ENCODE results near the gene OR2B2.

GRCh38 chr6:27879837-27880236 is 32.4 kb downstream of the OR2B2 start:
- TF ChIP-seq CTCF (tag by site-specific recombination; IDR thresholded peaks at IDR 0.05) (no peak), ZNF777 (tag by site-specific recombination; IDR thresholded peaks at IDR 0.05; ENCODE audit: borderline replicate concordance) (no peak), ZNF785 (tag by site-specific recombination; IDR thresholded peaks at IDR 0.05) (no peak), ZBTB26 (tag by site-specific recombination; optimal IDR thresholded peaks at IDR 0.05) (no peak), REST (tag by site-specific recombination; IDR thresholded peaks at IDR 0.05) (no peak), ZBTB8A (tag by site-specific recombination; IDR thresholded peaks at IDR 0.05) (no peak), ZFP41 (tag by site-specific recombination; IDR thresholded peaks at IDR 0.05; ENCODE audit: borderline replicate concordance) (no peak), ZNF223 (tag by site-specific recombination; IDR thresholded peaks at IDR 0.05) (no peak), ZNF18 (tag by site-specific recombination; IDR thresholded peaks at IDR 0.05) (no peak), ZNF211 (tag by site-specific recombination; IDR thresholded peaks at IDR 0.05; ENCODE audit: low read depth) (no peak)

Data from HEK293 (cell line).